IMR-90 (cell line): ENCODE data around the gene OR6B3. TPM values are rescaled to one million over a fixed set of nuclear protein-coding genes. Genes with fewer than 3 reads are reported as not detected.

Experiments used
- ATAC-seq: fragments of 200-7000 bp; cut with Tn5 transposase; 2 replicates; pipeline ENCODE4 v1.9.1; 2020; ENCODE audit warnings: low read depth, mild to moderate bottlenecking, moderate library complexity
- BruUV-seq: library from RNA; stranded (reverse); fragments of 400-500 nt; replicated peaks from 2 replicates; lab custom pipeline; 2021; lab: Mats Ljungman, UMichigan
- CTCF ChIA-PET: fragments of 300-600 bp; formaldehyde crosslinking; extraction: SDS; loops from one replicate; lab custom pipeline; 2021; ENCODE audit warnings: antibody characterized with exemption; lab: Yijun Ruan, JAX
- POLR2A ChIA-PET: fragments of 300-600 bp; sonication (Branson Sonifier 250); formaldehyde crosslinking; loops from one replicate; lab custom pipeline; 2022; ENCODE audit warnings: antibody characterized with exemption; ENCODE audit not compliant: unreplicated experiment; lab: Charles Lee
- DNase-seq: peaks from one replicate; pipeline ENCODE4 v3.0.0; 2013
- H2AFZ ChIP-seq: replicated peaks from 2 replicates; pipeline ENCODE3; 2013; ENCODE audit warnings: low read length, mild to moderate bottlenecking; ENCODE audit not compliant: poor library complexity
- H2AK5ac ChIP-seq: 2 replicates; pipeline ENCODE4 v1.6.1; 2013; ENCODE audit warnings: low read depth, low read length, inconsistent platforms
- H2AK9ac ChIP-seq: replicated peaks from 2 replicates; pipeline ENCODE3; 2013; ENCODE audit warnings: mild to moderate bottlenecking, low read depth, low read length, moderate library complexity; ENCODE audit not compliant: poor library complexity
- H2BK120ac ChIP-seq: 2 replicates; pipeline ENCODE4 v1.6.1; 2013; ENCODE audit warnings: low read depth, low read length, inconsistent platforms
- H2BK15ac ChIP-seq: 3 replicates; pipeline ENCODE4 v1.6.1; 2013; ENCODE audit warnings: low read depth, low read length, inconsistent platforms
- H2BK20ac ChIP-seq: 2 replicates; pipeline ENCODE4 v1.6.1; 2013; ENCODE audit warnings: low read depth, mild to moderate bottlenecking, inconsistent platforms, low read length, moderate library complexity
- H2BK5ac ChIP-seq: 2 replicates; pipeline ENCODE4 v1.6.1; 2013; ENCODE audit warnings: mild to moderate bottlenecking, low read depth, low read length, inconsistent platforms; ENCODE audit not compliant: poor library complexity, severe bottlenecking
- H3K14ac ChIP-seq: replicated peaks from 2 replicates; pipeline ENCODE4 v1.6.1; 2013; ENCODE audit warnings: low read depth, low read length, inconsistent platforms
- H3K18ac ChIP-seq: 2 replicates; pipeline ENCODE4 v1.6.1; 2013; ENCODE audit warnings: low read depth, low read length, control low read depth
- H3K23ac ChIP-seq: 2 replicates; pipeline ENCODE4 v1.6.1; 2013; ENCODE audit warnings: low read depth, low read length, inconsistent platforms
- H3K27ac ChIP-seq: 2 replicates; pipeline ENCODE4 v1.5.1; 2013; ENCODE audit warnings: mild to moderate bottlenecking, control low read depth, low read length; ENCODE audit not compliant: insufficient read depth
- H3K27me3 ChIP-seq: 2 replicates; pipeline ENCODE4 v1.6.1; 2013; ENCODE audit warnings: low read length; ENCODE audit not compliant: control insufficient read depth, insufficient read depth
- H3K36me3 ChIP-seq: 2 replicates; pipeline ENCODE4 v1.6.1; 2013; ENCODE audit warnings: low read length, mixed read lengths; ENCODE audit not compliant: control insufficient read depth, insufficient read depth
- H3K4ac ChIP-seq: 2 replicates; pipeline ENCODE4 v1.6.1; 2013; ENCODE audit warnings: low read depth, low read length, inconsistent platforms
- H3K4me1 ChIP-seq: 2 replicates; pipeline ENCODE4 v1.6.1; 2013; ENCODE audit warnings: low read length, mixed read lengths; ENCODE audit not compliant: control insufficient read depth, insufficient read depth
- H3K4me2 ChIP-seq: 2 replicates; pipeline ENCODE4 v1.6.1; 2013; ENCODE audit warnings: low read depth, mild to moderate bottlenecking, control low read depth, low read length, moderate library complexity
- H3K4me3 ChIP-seq: 2 replicates; pipeline ENCODE4 v1.5.1; 2013; ENCODE audit warnings: low read depth, mild to moderate bottlenecking, control low read depth, low read length, moderate library complexity; ENCODE audit not compliant: insufficient read depth
- H3K56ac ChIP-seq: 2 replicates; pipeline ENCODE4 v1.6.1; 2013; ENCODE audit warnings: low read length, inconsistent platforms; ENCODE audit not compliant: insufficient read depth; ENCODE audit errors: extremely low read depth
- H3K79me1 ChIP-seq, 2 experiments: 2 replicates each; pipeline ENCODE4 v1.6.1; 2013; ENCODE audit warnings: low read length in 2 of 2, inconsistent platforms in 1 of 2, low read depth in 1 of 2
- H3K9ac ChIP-seq: 2 replicates; pipeline ENCODE4 v1.6.1; 2013; ENCODE audit warnings: low read depth, low read length, control low read depth
- H3K9me1 ChIP-seq: 2 replicates; pipeline ENCODE4 v1.6.1; 2013; ENCODE audit warnings: low read length, inconsistent platforms; ENCODE audit not compliant: insufficient read depth
- H3K9me3 ChIP-seq: 2 replicates; pipeline ENCODE4 v1.6.1; 2013; ENCODE audit warnings: low read length; ENCODE audit not compliant: control insufficient read depth, insufficient read depth
- H4K20me1 ChIP-seq: 2 replicates; pipeline ENCODE4 v1.6.1; 2013; ENCODE audit warnings: low read length, inconsistent platforms; ENCODE audit not compliant: insufficient read depth
- H4K5ac ChIP-seq: 2 replicates; pipeline ENCODE4 v1.6.1; 2013; ENCODE audit warnings: mild to moderate bottlenecking, low read depth, low read length, control low read depth
- H4K8ac ChIP-seq, 2 experiments: 2 replicates each; pipeline ENCODE4 v1.6.1; 2013; ENCODE audit warnings: low read depth in 2 of 2, low read length in 2 of 2, control low read depth in 1 of 2, inconsistent platforms in 1 of 2
- H4K91ac ChIP-seq: 2 replicates; pipeline ENCODE4 v1.6.1; 2013; ENCODE audit warnings: low read depth, low read length, inconsistent platforms; ENCODE audit not compliant: insufficient read depth
- BHLHE40 ChIP-seq: fragments of 150-350 bp; IDR thresholded peaks from 2 replicates; pipeline ENCODE4 v1.6.1; 2016; ENCODE audit warnings: mild to moderate bottlenecking, low read depth, low read length
- CHD1 ChIP-seq: IDR thresholded peaks from 2 replicates; pipeline ENCODE4 v1.6.1; 2012; ENCODE audit warnings: low read depth, low read length, improper control_type of control experiment
- MAFK ChIP-seq: IDR thresholded peaks from 2 replicates; pipeline ENCODE4 v1.6.1; 2012; ENCODE audit warnings: low read depth, low read length, improper control_type of control experiment
- POLR2A ChIP-seq: IDR thresholded peaks from 2 replicates; pipeline ENCODE4 v1.6.1; 2012; ENCODE audit warnings: mild to moderate bottlenecking, low read depth, low read length
- RCOR1 ChIP-seq: IDR thresholded peaks from 2 replicates; pipeline ENCODE4 v1.6.1; 2012; ENCODE audit warnings: mild to moderate bottlenecking, low read length, improper control_type of control experiment; ENCODE audit not compliant: insufficient replicate concordance
- RFX5 ChIP-seq: IDR thresholded peaks from 2 replicates; pipeline ENCODE4 v1.8.0; 2012; ENCODE audit warnings: low read depth, mild to moderate bottlenecking, low read length, moderate library complexity
- SMC3 ChIP-seq: fragments of 150-350 bp; IDR thresholded peaks from 2 replicates; pipeline ENCODE4 v1.6.1; 2016; ENCODE audit warnings: low read depth, mild to moderate bottlenecking, antibody characterized with exemption, low read length, moderate library complexity
- WGBS, 2 experiments: methylation state at CpG; one replicate each; pipeline versions ENCODE4 v1.1.5 to v1.1.7; 2013; ENCODE audit warnings: missing lambda C conversion rate in 2 of 2; ENCODE audit not compliant: insufficient read length in 1 of 2; ENCODE audit errors: extremely low coverage in 2 of 2; 5-methylcytosine and 5-hydroxymethylcytosine counted together
- dilution Hi-C: fragments of 300-500 bp; cut with HindIII; formaldehyde crosslinking; loops from one replicate; pipeline ENCODE4 v1.14.3; 2018; ENCODE audit warnings: low sequenced_read_pairs; ENCODE audit not compliant: unreplicated experiment
- in situ Hi-C: fragments of 300-500 bp; cut with MboI; formaldehyde crosslinking; loops from 3 replicates; pipeline ENCODE4 v1.14.3; 2019; ENCODE audit warnings: low sequenced_read_pairs, inconsistent platforms, mixed read lengths
- intact Hi-C: fragments of 100-400 bp; cut with micrococcal nuclease; formaldehyde crosslinking; loops from 2 replicates; pipeline ENCODE4 v1.10.0; 2022
- polyA plus RNA-seq, 3 experiments: library from polyadenylated mRNA; depleted of rRNA; stranded (reverse); fragments of >200 nt; gene quantifications; 2 replicates each; pipeline ENCODE4 v1.2.3, GENCODE V29; 2012; ENCODE audit warnings: low replicate concordance in 1 of 3
- total RNA-seq: library from RNA; depleted of rRNA; stranded (reverse); fragments of >200 nt; gene quantifications from 2 replicates; pipeline ENCODE4 v1.2.3, GENCODE V29; 2012
- TF ChIP-seq, protein P1 (sequence below): fragments of 150-350 bp; IDR thresholded peaks from 2 replicates; pipeline ENCODE4 v1.6.1; 2017; ENCODE audit warnings: mild to moderate bottlenecking, antibody characterized with exemption, low read length, low read depth
- TF ChIP-seq, protein P2 (sequence below): conservative IDR thresholded peaks from 2 replicates; pipeline ENCODE4 v1.5.1; 2012; ENCODE audit warnings: mild to moderate bottlenecking, low read depth, low read length, improper control_type of control experiment
- TF ChIP-seq, protein P3 (sequence below): fragments of 150-350 bp; IDR thresholded peaks from 2 replicates; pipeline ENCODE4 v1.6.1; 2016; ENCODE audit warnings: low read depth, mild to moderate bottlenecking, low read length, moderate library complexity, borderline replicate concordance

OR6B3 gene
- total and polyA plus RNA-seq, 2 of the 4 experiments (the other 2 are of a cell fraction) = not detected

GRCh38 chr2:240030379-240031094 is 22.8 kb downstream of the OR6B3 start, which contains the start of gene OR6B2 (continued):
- TF ChIP-seq, protein P1, sequence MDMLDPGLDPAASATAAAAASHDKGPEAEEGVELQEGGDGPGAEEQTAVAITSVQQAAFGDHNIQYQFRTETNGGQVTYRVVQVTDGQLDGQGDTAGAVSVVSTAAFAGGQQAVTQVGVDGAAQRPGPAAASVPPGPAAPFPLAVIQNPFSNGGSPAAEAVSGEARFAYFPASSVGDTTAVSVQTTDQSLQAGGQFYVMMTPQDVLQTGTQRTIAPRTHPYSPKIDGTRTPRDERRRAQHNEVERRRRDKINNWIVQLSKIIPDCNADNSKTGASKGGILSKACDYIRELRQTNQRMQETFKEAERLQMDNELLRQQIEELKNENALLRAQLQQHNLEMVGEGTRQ = no peak

DNA sequence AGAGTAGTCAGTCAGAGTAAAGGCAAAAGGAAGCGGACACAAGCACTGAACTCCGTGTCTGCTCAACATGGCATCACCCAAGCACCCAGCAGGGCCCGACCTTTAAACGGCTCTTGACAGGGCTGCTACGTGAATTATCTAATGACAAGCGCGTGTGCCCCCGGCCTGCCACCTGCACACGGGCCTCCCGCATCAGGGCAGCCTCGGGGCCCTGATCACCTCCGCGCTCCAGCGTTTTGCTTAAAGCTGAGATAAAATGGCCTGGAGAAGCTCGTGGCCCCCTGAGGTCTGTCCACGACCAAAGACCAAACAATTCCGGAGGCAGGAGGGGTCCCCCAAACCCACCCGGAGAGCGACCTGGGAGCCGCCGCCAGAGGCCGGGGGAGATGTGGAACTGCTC is 28.6 kb downstream of the OR6B3 start:
- Histone ChIP-seq H3K36me3 (peaks cover 12% of the 10 kb centered on the region), H4K91ac (no peak overlapping the region), H3K79me1 (peaks cover 14 to 27% of the 10 kb centered on the region in 2 experiments), H4K5ac (peak overlapping the region; percentile 34), H3K4ac (no peak overlapping the region), H3K27me3 (no peaks in the 10 kb centered on the region), H3K18ac (no peak overlapping the region), H3K9me3 (no peaks in the 10 kb centered on the region), H2AK5ac (no peak overlapping the region), H3K14ac (0 out of 2 replicates have a peak overlapping the region, but pooled peaks have one; percentile 21), H3K4me3 (peak overlapping the region; percentile 97), H2BK20ac (no peak overlapping the region), H4K8ac (peak overlapping the region; percentile 69 to 84; a peak in 3 of 4 replicates), H2BK5ac (no peak overlapping the region), H2BK15ac (no peak overlapping the region), H3K27ac (peak overlapping the region; percentile 29), H3K9me1 (no peaks in the 10 kb centered on the region), H2AFZ (peak overlapping the region; percentile 86), H3K56ac (no peak overlapping the region), H3K23ac (0 out of 2 replicates have a peak overlapping the region, but pooled peaks have one; percentile 29), H2AK9ac (peak overlapping the region; percentile 89), H4K20me1 (peaks cover 14% of the 10 kb centered on the region; the same call in 1 of the 2 replicates), H2BK120ac (no peak overlapping the region), H3K4me2 (peak overlapping the region; percentile 99), H3K9ac (peak overlapping the region; percentile 91), H3K4me1 (0 out of 2 replicates have a peak, but pooled peaks cover 1% of the 10 kb centered on the region)
- intact Hi-C loops (no loop called here), dilution Hi-C loops (no loop called here), in situ Hi-C loops (no loop called here)
- CTCF ChIA-PET = no interaction called here
- DNase-seq = no peak
- POLR2A ChIA-PET = interaction anchor here (0.6 kb wide), 1 partner anchor 1177 kb away, joined by 5 read pairs; the partner anchor contains the start of gene TWIST2
- no TSS peak for BruUV-seq
- WGBS, 2 experiments = 2% methylated on average over 8 of the region's 22 CpGs; no CpG with 5 or more reads in 1 of the 2 experiments
- peak; percentile 3 for ATAC-seq
- TF ChIP-seq RFX5 = no peak
- no peak for TF ChIP-seq SMC3
- TF ChIP-seq, protein P2, sequence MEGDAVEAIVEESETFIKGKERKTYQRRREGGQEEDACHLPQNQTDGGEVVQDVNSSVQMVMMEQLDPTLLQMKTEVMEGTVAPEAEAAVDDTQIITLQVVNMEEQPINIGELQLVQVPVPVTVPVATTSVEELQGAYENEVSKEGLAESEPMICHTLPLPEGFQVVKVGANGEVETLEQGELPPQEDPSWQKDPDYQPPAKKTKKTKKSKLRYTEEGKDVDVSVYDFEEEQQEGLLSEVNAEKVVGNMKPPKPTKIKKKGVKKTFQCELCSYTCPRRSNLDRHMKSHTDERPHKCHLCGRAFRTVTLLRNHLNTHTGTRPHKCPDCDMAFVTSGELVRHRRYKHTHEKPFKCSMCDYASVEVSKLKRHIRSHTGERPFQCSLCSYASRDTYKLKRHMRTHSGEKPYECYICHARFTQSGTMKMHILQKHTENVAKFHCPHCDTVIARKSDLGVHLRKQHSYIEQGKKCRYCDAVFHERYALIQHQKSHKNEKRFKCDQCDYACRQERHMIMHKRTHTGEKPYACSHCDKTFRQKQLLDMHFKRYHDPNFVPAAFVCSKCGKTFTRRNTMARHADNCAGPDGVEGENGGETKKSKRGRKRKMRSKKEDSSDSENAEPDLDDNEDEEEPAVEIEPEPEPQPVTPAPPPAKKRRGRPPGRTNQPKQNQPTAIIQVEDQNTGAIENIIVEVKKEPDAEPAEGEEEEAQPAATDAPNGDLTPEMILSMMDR = no peak
- TF ChIP-seq, protein P3, sequence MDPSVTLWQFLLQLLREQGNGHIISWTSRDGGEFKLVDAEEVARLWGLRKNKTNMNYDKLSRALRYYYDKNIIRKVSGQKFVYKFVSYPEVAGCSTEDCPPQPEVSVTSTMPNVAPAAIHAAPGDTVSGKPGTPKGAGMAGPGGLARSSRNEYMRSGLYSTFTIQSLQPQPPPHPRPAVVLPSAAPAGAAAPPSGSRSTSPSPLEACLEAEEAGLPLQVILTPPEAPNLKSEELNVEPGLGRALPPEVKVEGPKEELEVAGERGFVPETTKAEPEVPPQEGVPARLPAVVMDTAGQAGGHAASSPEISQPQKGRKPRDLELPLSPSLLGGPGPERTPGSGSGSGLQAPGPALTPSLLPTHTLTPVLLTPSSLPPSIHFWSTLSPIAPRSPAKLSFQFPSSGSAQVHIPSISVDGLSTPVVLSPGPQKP = no peak
- TF ChIP-seq, protein P1 = no peak
- TF ChIP-seq MAFK = no peak
- TF ChIP-seq POLR2A = no peak
- TF ChIP-seq RCOR1 = no peak
- TF ChIP-seq BHLHE40 = no peak
- no peak for TF ChIP-seq CHD1
